NCI-H2107 treated with DMSO at 0.1 percent for 48 hours (cell line): ENCODE measurements around the gene BCAR3.
A peak's percentile ranks its signal among the peaks of the same experiment; 100 is the strongest.

ENCODE experiments used
- DNase-seq: peaks from one replicate; lab custom pipeline; 2025; ENCODE audit not compliant: unreplicated experiment; lab: John Stamatoyannopoulos, UW

Gene BCAR3

GRCh38 chr1:93617670-93618499 lies 63.8 kb downstream of the BCAR3 start:
- DNase-seq, result peak; percentile 55

GRCh38 chr1:93616996-93617669 lies 64.5 kb downstream of the BCAR3 start:
- peak; percentile 66 for DNase-seq

- peak; percentile 82 for DNase-seq
Observed at GRCh38 chr1:93616221-93616995, 65.2 kb downstream of the BCAR3 start.

- no peak for DNase-seq
Observed at GRCh38 chr1:93615582-93616150, 66.0 kb downstream of the BCAR3 start.

GRCh38 chr1:93614986-93615581 lies 66.6 kb downstream of the BCAR3 start:
- DNase-seq, result no peak

GRCh38 chr1:93614541-93614940 lies 67.1 kb downstream of the BCAR3 start:
- no peak for DNase-seq

- no peak for DNase-seq
Observed at GRCh38 chr1:93613898-93614297, 67.7 kb downstream of the BCAR3 start.

GRCh38 chr1:93612510-93612909 lies 69.1 kb downstream of the BCAR3 start:
- DNase-seq, result no peak

- no peak for DNase-seq
Observed at GRCh38 chr1:93611668-93612067, 70.0 kb downstream of the BCAR3 start.

GRCh38 chr1:93609536-93609935 lies 72.1 kb downstream of the BCAR3 start:
- no peak for DNase-seq

- DNase-seq, result no peak
Observed at GRCh38 chr1:93608187-93609109, 73.2 kb downstream of the BCAR3 start.

GRCh38 chr1:93607814-93608186 lies 73.8 kb downstream of the BCAR3 start:
- DNase-seq, result no peak

GRCh38 chr1:93605812-93606512 lies 75.7 kb downstream of the BCAR3 start:
- no peak for DNase-seq

- DNase-seq, result no peak
Observed at GRCh38 chr1:93605026-93605568, 76.5 kb downstream of the BCAR3 start.

- DNase-seq, result no peak
Observed at GRCh38 chr1:93604411-93604810, 77.2 kb downstream of the BCAR3 start.

- DNase-seq, result no peak
Observed at GRCh38 chr1:93603601-93604000, 78.0 kb downstream of the BCAR3 start.

- DNase-seq, result no peak
Observed at GRCh38 chr1:93603106-93603505, 78.5 kb downstream of the BCAR3 start.

GRCh38 chr1:93602101-93602500 lies 79.5 kb downstream of the BCAR3 start:
- DNase-seq, result no peak

- no peak for DNase-seq
Observed at GRCh38 chr1:93601686-93602085, 80.0 kb downstream of the BCAR3 start.
